ENCODE measurements around the gene COLEC12. TPM values are rescaled to one million over a fixed set of nuclear protein-coding genes. Genes with fewer than 3 reads are reported as not detected.

COLEC12 gene
- total RNA-seq, 4 donors from 2014 or later, result 20.9 to 75.1 (median 50.4) TPM

- TF ChIP-seq, protein P1, sequence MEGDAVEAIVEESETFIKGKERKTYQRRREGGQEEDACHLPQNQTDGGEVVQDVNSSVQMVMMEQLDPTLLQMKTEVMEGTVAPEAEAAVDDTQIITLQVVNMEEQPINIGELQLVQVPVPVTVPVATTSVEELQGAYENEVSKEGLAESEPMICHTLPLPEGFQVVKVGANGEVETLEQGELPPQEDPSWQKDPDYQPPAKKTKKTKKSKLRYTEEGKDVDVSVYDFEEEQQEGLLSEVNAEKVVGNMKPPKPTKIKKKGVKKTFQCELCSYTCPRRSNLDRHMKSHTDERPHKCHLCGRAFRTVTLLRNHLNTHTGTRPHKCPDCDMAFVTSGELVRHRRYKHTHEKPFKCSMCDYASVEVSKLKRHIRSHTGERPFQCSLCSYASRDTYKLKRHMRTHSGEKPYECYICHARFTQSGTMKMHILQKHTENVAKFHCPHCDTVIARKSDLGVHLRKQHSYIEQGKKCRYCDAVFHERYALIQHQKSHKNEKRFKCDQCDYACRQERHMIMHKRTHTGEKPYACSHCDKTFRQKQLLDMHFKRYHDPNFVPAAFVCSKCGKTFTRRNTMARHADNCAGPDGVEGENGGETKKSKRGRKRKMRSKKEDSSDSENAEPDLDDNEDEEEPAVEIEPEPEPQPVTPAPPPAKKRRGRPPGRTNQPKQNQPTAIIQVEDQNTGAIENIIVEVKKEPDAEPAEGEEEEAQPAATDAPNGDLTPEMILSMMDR (IDR thresholded peaks at IDR 0.05; ENCODE audit: low read depth), result no peak
Observed at GRCh38 chr18:471716-472115, 28.8 kb downstream of the COLEC12 start.

GRCh38 chr18:470661-471501 lies 29.6 kb downstream of the COLEC12 start:
- TF ChIP-seq, protein P1 (IDR thresholded peaks at IDR 0.05; ENCODE audit: low read depth), result no peak

DNA sequence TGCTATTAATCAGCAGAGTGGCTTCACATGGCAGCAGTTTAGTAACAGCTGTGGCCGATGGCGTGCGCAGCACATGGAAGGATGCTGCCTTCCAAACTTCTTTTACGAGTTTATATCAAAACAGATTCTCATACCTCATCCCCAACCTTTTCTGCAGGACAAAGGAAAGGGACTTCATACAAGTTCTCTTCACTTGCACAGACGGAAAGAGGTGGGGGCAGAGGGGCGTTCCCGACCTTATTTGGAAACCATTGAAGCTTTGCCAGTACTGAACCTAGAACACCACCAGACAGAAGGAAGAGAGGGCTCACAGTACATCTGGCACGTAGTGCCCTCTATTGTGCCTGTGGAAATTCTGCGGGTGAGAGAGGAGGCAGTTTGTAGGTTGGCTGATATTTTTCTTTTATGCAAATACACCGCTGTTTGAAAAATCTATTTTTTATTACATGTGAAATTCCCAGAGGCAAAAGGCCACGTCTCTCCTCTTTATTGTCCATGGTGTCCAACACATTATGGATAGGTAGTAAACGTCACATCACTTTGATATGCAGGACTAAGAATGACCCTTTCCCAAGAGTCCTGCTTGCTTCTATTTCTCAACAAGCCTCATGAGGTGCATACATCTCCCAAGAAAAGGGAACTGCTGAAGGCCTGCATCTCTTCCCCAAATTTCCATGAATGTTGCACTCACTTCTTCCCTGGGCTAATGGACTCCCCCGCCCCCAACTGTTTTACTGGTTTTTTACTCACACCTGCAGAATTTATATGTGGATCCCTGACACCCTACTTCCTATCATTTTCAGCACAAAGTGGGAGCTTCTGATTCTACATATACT lies 31.3 kb downstream of the COLEC12 start:
- TF ChIP-seq, protein P1 (IDR thresholded peaks at IDR 0.05; ENCODE audit: low read depth), result no peak

- TF ChIP-seq, protein P1 (IDR thresholded peaks at IDR 0.05; ENCODE audit: low read depth), result no peak
Observed at GRCh38 chr18:463827-464541, 36.5 kb downstream of the COLEC12 start.

DNA sequence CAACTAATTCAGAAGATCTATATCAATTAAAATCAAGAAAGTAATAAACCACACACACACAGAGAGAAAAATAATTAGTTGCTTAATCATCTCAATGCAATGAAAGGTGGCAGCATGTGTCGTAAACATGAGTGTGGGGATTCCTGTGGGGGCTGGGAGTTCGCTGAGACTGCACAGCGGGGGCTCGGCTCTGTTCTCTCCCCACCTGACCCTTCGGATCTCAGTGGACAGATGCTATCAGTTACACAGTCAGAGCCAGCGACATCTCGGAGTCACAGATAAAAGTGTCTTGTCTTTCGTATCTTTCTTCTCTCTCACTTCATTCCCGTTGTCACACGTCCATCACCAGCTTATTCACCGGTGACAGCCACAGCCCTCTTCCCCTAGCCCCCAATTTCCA lies 37.1 kb downstream of the COLEC12 start:
- TF ChIP-seq, protein P1 (IDR thresholded peaks at IDR 0.05; ENCODE audit: low read depth), result no peak

- TF ChIP-seq, protein P1 (IDR thresholded peaks at IDR 0.05; ENCODE audit: low read depth), result no peak
Observed at GRCh38 chr18:461762-462161, 38.7 kb downstream of the COLEC12 start.
